WTC11 (cell line): ENCODE results near the gene SLC25A48. TPM values are rescaled to one million over a fixed set of nuclear protein-coding genes. Genes with fewer than 3 reads are reported as not detected.

Experiments
- ATAC-seq: fragments of 200-7000 bp; cut with Tn5 transposase; 2 replicates; pipeline ENCODE4 v1.10.0; 2021; ENCODE audit warnings: mild to moderate bottlenecking, moderate library complexity
- CTCF ChIA-PET: fragments of 300-600 bp; sonication (Branson Sonifier 250); formaldehyde crosslinking; loops from one replicate; lab custom pipeline; 2021; ENCODE audit warnings: antibody characterized with exemption; lab: Charles Lee
- POLR2A ChIA-PET: fragments of 350-600 bp; sonication (Branson Sonifier 250); formaldehyde crosslinking; loops from one replicate; lab custom pipeline; 2021; ENCODE audit warnings: antibody characterized with exemption; lab: Charles Lee
- DNase-seq: peaks from one replicate; pipeline ENCODE4 v3.0.0; 2021; ENCODE audit warnings: low spot score
- H3K27ac Mint-ChIP-seq: 2 replicates; pipeline ENCODE4 v1.8.0; 2021; ENCODE audit warnings: mixed read lengths
- H3K27me3 Mint-ChIP-seq: 2 replicates; pipeline ENCODE4 v1.8.0; 2021; ENCODE audit warnings: low read depth, mild to moderate bottlenecking, moderate library complexity, mixed read lengths
- H3K36me3 Mint-ChIP-seq: 2 replicates; pipeline ENCODE4 v1.8.0; 2021; ENCODE audit warnings: mixed read lengths
- H3K4me1 Mint-ChIP-seq: 2 replicates; pipeline ENCODE4 v1.8.0; 2022; ENCODE audit warnings: mixed read lengths
- H3K4me3 Mint-ChIP-seq: 2 replicates; pipeline ENCODE4 v1.8.0; 2021; ENCODE audit warnings: mild to moderate bottlenecking, moderate library complexity, mixed read lengths
- H3K9me3 Mint-ChIP-seq: 2 replicates; pipeline ENCODE4 v1.8.0; 2021; ENCODE audit warnings: mixed read lengths
- CREM ChIP-seq: sonication (generic); formaldehyde crosslinking; IDR thresholded peaks from 2 replicates; pipeline ENCODE4 v1.8.1; 2022; ENCODE audit warnings: mild to moderate bottlenecking, missing genetic modification reagents, moderate library complexity
- E2F1 ChIP-seq: sonication (generic); formaldehyde crosslinking; IDR thresholded peaks from 2 replicates; pipeline ENCODE4 v1.8.0; 2022; ENCODE audit warnings: mild to moderate bottlenecking, missing genetic modification reagents
- E2F4 ChIP-seq: sonication (generic); formaldehyde crosslinking; IDR thresholded peaks from 2 replicates; pipeline ENCODE4 v1.8.1; 2022; ENCODE audit warnings: low read depth, mild to moderate bottlenecking, moderate library complexity, missing genetic modification reagents, borderline replicate concordance
- E2F5 ChIP-seq: sonication (generic); formaldehyde crosslinking; IDR thresholded peaks from 2 replicates; pipeline ENCODE4 v1.8.1; 2022; ENCODE audit warnings: mild to moderate bottlenecking, moderate library complexity, missing genetic modification reagents
- FOXJ3 ChIP-seq: sonication (generic); formaldehyde crosslinking; IDR thresholded peaks from 2 replicates; pipeline ENCODE4 v1.9.0; 2021; ENCODE audit warnings: missing genetic modification reagents, mild to moderate bottlenecking, borderline replicate concordance
- FOXP1 ChIP-seq: sonication (generic); formaldehyde crosslinking; IDR thresholded peaks from 2 replicates; pipeline ENCODE4 v1.8.0; 2022; ENCODE audit warnings: missing genetic modification reagents, mild to moderate bottlenecking, moderate library complexity, borderline replicate concordance
- FOXP4 ChIP-seq: sonication (generic); formaldehyde crosslinking; IDR thresholded peaks from 2 replicates; pipeline ENCODE4 v1.8.0; 2022; ENCODE audit warnings: mild to moderate bottlenecking, missing genetic modification reagents
- IRF1 ChIP-seq: sonication (generic); formaldehyde crosslinking; IDR thresholded peaks from 2 replicates; pipeline ENCODE4 v1.8.0; 2023; ENCODE audit warnings: missing genetic modification reagents
- PREB ChIP-seq: sonication (generic); formaldehyde crosslinking; IDR thresholded peaks from 2 replicates; pipeline ENCODE4 v1.8.1; 2022; ENCODE audit warnings: mild to moderate bottlenecking, missing genetic modification reagents, moderate library complexity, borderline replicate concordance
- STAT6 ChIP-seq: sonication (generic); formaldehyde crosslinking; conservative IDR thresholded peaks from 2 replicates; pipeline ENCODE4 v1.8.1; 2023; ENCODE audit warnings: mild to moderate bottlenecking, low read depth, missing genetic modification reagents, moderate library complexity
- ZMAT4 ChIP-seq: fragments of 250-450 bp; sonication (Bioruptor Pico); IDR thresholded peaks from 2 replicates; pipeline ENCODE4 v1.9.0; 2021; ENCODE audit warnings: mild to moderate bottlenecking
- ZNF232 ChIP-seq: sonication (generic); formaldehyde crosslinking; IDR thresholded peaks from 2 replicates; pipeline ENCODE4 v1.8.0; 2022; ENCODE audit warnings: mild to moderate bottlenecking, missing genetic modification reagents
- ZNF263 ChIP-seq: sonication (generic); formaldehyde crosslinking; IDR thresholded peaks from 2 replicates; pipeline ENCODE4 v1.8.1; 2022; ENCODE audit warnings: low read depth, mild to moderate bottlenecking, moderate library complexity, missing genetic modification reagents
- ZNF317 ChIP-seq: sonication (generic); formaldehyde crosslinking; IDR thresholded peaks from 2 replicates; pipeline ENCODE4 v1.8.1; 2023; ENCODE audit warnings: low read depth, mild to moderate bottlenecking, moderate library complexity, missing genetic modification reagents, borderline replicate concordance
- ZNF423 ChIP-seq: fragments of 250-450 bp; sonication (Bioruptor Pico); IDR thresholded peaks from 2 replicates; pipeline ENCODE4 v2.1.2; 2022; ENCODE audit warnings: mild to moderate bottlenecking, moderate library complexity
- ZNF425 ChIP-seq: fragments of 250-450 bp; sonication (Bioruptor Pico); conservative IDR thresholded peaks from 2 replicates; pipeline ENCODE4 v1.9.0; 2021; ENCODE audit warnings: mild to moderate bottlenecking
- ZNF512 ChIP-seq: sonication (generic); formaldehyde crosslinking; IDR thresholded peaks from 2 replicates; pipeline ENCODE4 v1.8.1; 2022; ENCODE audit warnings: missing genetic modification reagents, borderline replicate concordance
- total RNA-seq: library from RNA; stranded (reverse); gene quantifications from 3 replicates; pipeline ENCODE4 v1.2.3, GENCODE V29; 2021

The SLC25A48 gene
- total RNA-seq, 1 experiment from 2014 or later: 1.1 TPM

GRCh38 chr5:135890867-135891266 lies 56.4 kb downstream of the SLC25A48 start (continued):
- TF ChIP-seq ZNF263 (CRISPR knock-in tag) (no peak), ZNF425 (CRISPR knock-in tag) (no peak), FOXP1 (CRISPR knock-in tag) (no peak), CREM (CRISPR knock-in tag) (no peak), IRF1 (CRISPR knock-in tag) (no peak), STAT6 (CRISPR knock-in tag) (no peak)

- DNase-seq (no peak), ATAC-seq (no peak)
- CTCF ChIA-PET: interaction anchor here (0.6 to 5.9 kb wide), 21 partner anchors 8 to 879 kb away, joined by 3 to 33 read pairs (median 6); partner anchors contain the start of genes SLC25A48 and TGFBI
- Mint-ChIP-seq H3K27ac (no peak overlapping the region), H3K4me3 (no peak overlapping the region), H3K36me3 (no peaks in the 10 kb centered on the region), H3K9me3 (no peaks in the 10 kb centered on the region), H3K27me3 (peaks cover 26% of the 10 kb centered on the region), H3K4me1 (peaks cover 16% of the 10 kb centered on the region)
- POLR2A ChIA-PET: interaction anchor here (0.9 kb wide), 1 partner anchor 241 kb away, joined by 3 read pairs; the partner anchor contains the start of gene SMAD5
- TF ChIP-seq ZNF317 (CRISPR knock-in tag): no peak
- TF ChIP-seq E2F4 (CRISPR knock-in tag): no peak
- no peak for TF ChIP-seq E2F1
- TF ChIP-seq ZNF423 (CRISPR knock-in tag): no peak
- no peak for TF ChIP-seq ZNF263 (CRISPR knock-in tag)
- TF ChIP-seq ZMAT4 (CRISPR knock-in tag): no peak
- TF ChIP-seq PREB: no peak
- no peak for TF ChIP-seq ZNF512 (CRISPR knock-in tag)
- TF ChIP-seq E2F5: no peak
- no peak for TF ChIP-seq IRF1 (CRISPR knock-in tag)
- TF ChIP-seq ZNF232: no peak
- no peak for TF ChIP-seq FOXJ3 (CRISPR knock-in tag)
- no peak for TF ChIP-seq FOXP4 (CRISPR knock-in tag)
Measured at GRCh38 chr5:135891268-135891667, 56.8 kb downstream of the SLC25A48 start.
